HCT116 (cell line): ENCODE measurements around the gene EIF4E1B. TPM values are rescaled to one million over a fixed set of nuclear protein-coding genes. Genes with fewer than 3 reads are reported as not detected.
"Not testable (repeated sequence)": the region's sequence is repeated elsewhere in the genome, so short reads cannot be mapped to it uniquely, and the experiment has no call there.

ENCODE experiments used
- ATAC-seq: fragments of 200-7000 bp; cut with Tn5 transposase; 2 replicates; pipeline ENCODE4 v1.9.1; 2020; ENCODE audit warnings: mild to moderate bottlenecking, moderate library complexity
- BruUV-seq: library from RNA; stranded (reverse); fragments of 400-500 nt; replicated peaks from 2 replicates; lab custom pipeline; 2021; lab: Mats Ljungman, UMichigan
- CTCF ChIA-PET: fragments of 300-600 bp; sonication (Branson Sonifier 250); formaldehyde crosslinking; loops from one replicate; lab custom pipeline; 2021; ENCODE audit warnings: antibody characterized with exemption; lab: Charles Lee
- POLR2A ChIA-PET: fragments of 300-600, 350-600 bp; sonication (Branson Sonifier 250); formaldehyde crosslinking; loops from one replicate; lab custom pipeline; 2021; ENCODE audit warnings: antibody characterized with exemption; lab: Charles Lee
- RAD21 ChIA-PET, 2 experiments: fragments of 300-600 bp; sonication (Branson Sonifier 250); formaldehyde crosslinking; loops; one replicate each; lab custom pipeline; 2023; ENCODE audit warnings: low total read pairs in 2 of 2; ENCODE audit not compliant: uncharacterized antibody in 2 of 2, unreplicated experiment in 2 of 2, low non-redundant PET in 1 of 2; lab: Charles Lee
- DNase-seq: peaks from one replicate; pipeline ENCODE4 v3.0.0-alpha.2; 2010; ENCODE audit warnings: low read depth, low spot score
- H2AFZ ChIP-seq: fragments of 200-600 bp; shearing (Covaris generic), sonication (generic); 2 replicates; pipeline ENCODE4 v1.6.1; 2017; ENCODE audit warnings: low read depth, mixed run types, mixed read lengths, antibody characterized with exemption, low read length; ENCODE audit not compliant: poor library complexity, severe bottlenecking
- H3K27ac ChIP-seq: 2 replicates; pipeline ENCODE4 v1.5.1; 2012; ENCODE audit warnings: low read depth, low read length
- H3K27me3 ChIP-seq: fragments of 200-600 bp; sonication (generic); 2 replicates; pipeline ENCODE4 v1.6.1; 2016; ENCODE audit warnings: mixed run types, low read length, mixed read lengths; ENCODE audit not compliant: insufficient read depth
- H3K36me3 ChIP-seq, 2 experiments: fragments of 200-500 bp in 1 of 2; fragments of 200-600 bp in 1 of 2; sonication (Bioruptor generic) in 1 of 2; sonication (generic) in 1 of 2; 2 replicates each; pipeline versions ENCODE4 v1.5.1 to v1.6.1; 2014 to 2016; ENCODE audit warnings: low read length in 2 of 2, inconsistent platforms in 1 of 2, mixed read lengths in 1 of 2, mixed run types in 1 of 2; ENCODE audit not compliant: insufficient read depth in 2 of 2, control insufficient read depth in 1 of 2
- H3K4me1 ChIP-seq, 2 experiments: fragments of 200-600 bp in 1 of 2; sonication (generic) in 1 of 2; 2 replicates each; pipeline versions ENCODE4 v1.5.1 to v1.6.1; 2012 to 2017; ENCODE audit warnings: low read length in 2 of 2, inconsistent platforms in 1 of 2, mild to moderate bottlenecking in 1 of 2, mixed read lengths in 1 of 2, mixed run types in 1 of 2, moderate library complexity in 1 of 2; ENCODE audit not compliant: insufficient read depth in 2 of 2, control insufficient read depth in 1 of 2
- H3K4me2 ChIP-seq: fragments of 200-600 bp; sonication (generic); 2 replicates; pipeline ENCODE4 v1.6.1; 2017; ENCODE audit warnings: mixed run types, low read length, mixed read lengths
- H3K4me3 ChIP-seq, 2 experiments: fragments of 200-600 bp in 1 of 2; sonication (generic) in 1 of 2; replicated peaks in 1 of 2; 2 replicates each; pipeline ENCODE4 v1.5.1; 2011 to 2016; ENCODE audit warnings: low read length in 2 of 2, control low read depth in 1 of 2, low read depth in 1 of 2, mild to moderate bottlenecking in 1 of 2, mixed read lengths in 1 of 2, mixed run types in 1 of 2
- H3K79me2 ChIP-seq: fragments of 200-600 bp; sonication (generic); 2 replicates; pipeline ENCODE4 v1.6.1; 2017; ENCODE audit warnings: mild to moderate bottlenecking, mixed run types, low read length, moderate library complexity, mixed read lengths; ENCODE audit not compliant: insufficient read depth
- H3K9ac ChIP-seq: fragments of 200-600 bp; sonication (generic); 2 replicates; pipeline ENCODE4 v1.6.1; 2016; ENCODE audit warnings: low read length, mixed read lengths
- H3K9me2 ChIP-seq: fragments of 200-600 bp; sonication (generic), shearing (Covaris generic); 2 replicates; pipeline ENCODE4 v1.6.1; 2017; ENCODE audit warnings: mixed run types, mild to moderate bottlenecking, moderate library complexity; ENCODE audit not compliant: insufficient read depth
- H3K9me3 ChIP-seq, 2 experiments: fragments of 200-500 bp in 1 of 2; fragments of 200-600 bp in 1 of 2; sonication (Bioruptor generic) in 1 of 2; sonication (generic) in 1 of 2; 2 replicates each; pipeline ENCODE4 v1.6.1; 2014 to 2017; ENCODE audit warnings: low read length in 2 of 2, mixed read lengths in 2 of 2, inconsistent platforms in 1 of 2, low read depth in 1 of 2, mild to moderate bottlenecking in 1 of 2, mixed run types in 1 of 2, moderate library complexity in 1 of 2; ENCODE audit not compliant: control insufficient read depth in 1 of 2, insufficient read depth in 1 of 2
- H4K20me1 ChIP-seq: fragments of 200-600 bp; sonication (generic), shearing (Covaris generic); 2 replicates; pipeline ENCODE4 v1.6.1; 2017; ENCODE audit warnings: mixed run types, mild to moderate bottlenecking, moderate library complexity; ENCODE audit not compliant: insufficient read depth
- CEBPB ChIP-seq: IDR thresholded peaks from 2 replicates; pipeline ENCODE4 v1.6.1; 2012; ENCODE audit warnings: low read depth
- EGR1 ChIP-seq: IDR thresholded peaks from 2 replicates; pipeline ENCODE4 v1.6.1; 2012; ENCODE audit warnings: low read depth
- ELF1 ChIP-seq: IDR thresholded peaks from 2 replicates; pipeline ENCODE4 v1.6.1; 2012; ENCODE audit warnings: low read depth, borderline replicate concordance
- EZH2 ChIP-seq: fragments of 200-600 bp; sonication (generic); IDR thresholded peaks from 2 replicates; pipeline ENCODE4 v1.6.1; 2017; ENCODE audit warnings: antibody characterized with exemption, mixed run types
- POLR2A ChIP-seq: IDR thresholded peaks from 2 replicates; pipeline ENCODE4 v1.7.0; 2011; ENCODE audit warnings: borderline replicate concordance; ENCODE audit not compliant: insufficient read depth, insufficient read length; ENCODE audit errors: extremely low read depth
- POLR2AphosphoS5 ChIP-seq: IDR thresholded peaks from 2 replicates; pipeline ENCODE4 v1.6.1; 2011; ENCODE audit warnings: mild to moderate bottlenecking, low read depth, low read length, moderate library complexity
- RAD21 ChIP-seq: IDR thresholded peaks from 2 replicates; pipeline ENCODE4 v1.6.1; 2012; ENCODE audit warnings: low read depth, mild to moderate bottlenecking
- SIN3A ChIP-seq: IDR thresholded peaks from 2 replicates; pipeline ENCODE4 v1.6.1; 2012; ENCODE audit warnings: low read depth
- SRF ChIP-seq: IDR thresholded peaks from 2 replicates; pipeline ENCODE4 v1.6.1; 2012; ENCODE audit warnings: low read depth
- TCF7L2 ChIP-seq: IDR thresholded peaks from 2 replicates; pipeline ENCODE4 v1.7.0; 2011; ENCODE audit warnings: borderline replicate concordance, inconsistent platforms; ENCODE audit not compliant: insufficient read depth, insufficient read length; ENCODE audit errors: extremely low read depth
- YY1 ChIP-seq: IDR thresholded peaks from 2 replicates; pipeline ENCODE4 v1.6.1; 2011; ENCODE audit warnings: low read length, low read depth, moderate library complexity, mild to moderate bottlenecking; ENCODE audit not compliant: insufficient replicate concordance; ENCODE audit errors: extremely low read depth
- ZNF274 ChIP-seq: fragments of 200-500 bp; sonication (Bioruptor generic); IDR thresholded peaks from 2 replicates; pipeline ENCODE4 v1.6.1; 2014; ENCODE audit warnings: mild to moderate bottlenecking, low read depth, low read length, inconsistent platforms
- intact Hi-C: fragments of 100-400 bp; cut with micrococcal nuclease; formaldehyde crosslinking; loops from 2 replicates; pipeline ENCODE4 v1.10.0; 2022
- total RNA-seq: library from RNA; stranded (reverse); gene quantifications from one replicate; pipeline ENCODE4 v1.2.1, GENCODE V29; 2021; ENCODE audit not compliant: unreplicated experiment
- TF ChIP-seq, protein P1 (sequence below): IDR thresholded peaks from 2 replicates; pipeline ENCODE4 v1.6.1; 2012
- TF ChIP-seq, protein P2 (sequence below): IDR thresholded peaks from 2 replicates; pipeline ENCODE4 v1.6.1; 2011; ENCODE audit warnings: mild to moderate bottlenecking, low read length, moderate library complexity; ENCODE audit not compliant: insufficient replicate concordance; ENCODE audit errors: extremely low read depth
- TF ChIP-seq, protein P3 (sequence below), 3 experiments: fragments of 200-600 bp in 1 of 3; sonication (generic) in 1 of 3; IDR thresholded peaks in 2 of 3; conservative IDR thresholded peaks in 1 of 3; 2 replicates each; pipeline ENCODE4 v1.5.1; 2012 to 2017; ENCODE audit warnings: low read depth in 2 of 3, low read length in 2 of 3, antibody characterized with exemption in 1 of 3, borderline replicate concordance in 1 of 3, control low read depth in 1 of 3, mild to moderate bottlenecking in 1 of 3, mixed read lengths in 1 of 3, mixed run types in 1 of 3, moderate library complexity in 1 of 3; ENCODE audit not compliant: insufficient read depth in 1 of 3

The EIF4E1B gene
- total RNA-seq, 1 experiment from 2014 or later, result 0.07 TPM

- peaks cover 13% of the 10 kb centered on the region; the same call in 1 of the 2 replicates for H3K79me2 ChIP-seq
- intact Hi-C loops, result no loop called here
Observed at GRCh38 chr5:176597417-176598389, 32.8 kb upstream of the EIF4E1B start.

GRCh38 chr5:176599749-176600430 lies 30.6 kb upstream of the EIF4E1B start:
- H3K4me2 ChIP-seq, H3K36me3 ChIP-seq, DNase-seq, H3K9me2 ChIP-seq, H3K9me3 ChIP-seq, H3K4me3 ChIP-seq, H4K20me1 ChIP-seq, ATAC-seq, H3K4me1 ChIP-seq, H3K27me3 ChIP-seq, CTCF ChIA-PET, H3K9ac ChIP-seq, H3K27ac ChIP-seq, H2AFZ ChIP-seq, POLR2A ChIA-PET, BruUV-seq, intact Hi-C loops, RAD21 ChIA-PET: not testable (repeated sequence)
- H3K79me2 ChIP-seq, result peaks cover 25% of the 10 kb centered on the region; the same call in 1 of the 2 replicates

More at GRCh38 chr5:176597417-176598389, 32.8 kb upstream of the EIF4E1B start:
- no TSS peak for BruUV-seq
- no peak for TF ChIP-seq ELF1
- TF ChIP-seq YY1, result no peak
- TF ChIP-seq ZNF274, result no peak
- no peak for TF ChIP-seq EGR1
- TF ChIP-seq POLR2AphosphoS5, result no peak
- TF ChIP-seq EZH2, result no peak
- no peak for TF ChIP-seq SIN3A
- TF ChIP-seq TCF7L2, result no peak
- TF ChIP-seq POLR2A, result no peak
- TF ChIP-seq, protein P1, sequence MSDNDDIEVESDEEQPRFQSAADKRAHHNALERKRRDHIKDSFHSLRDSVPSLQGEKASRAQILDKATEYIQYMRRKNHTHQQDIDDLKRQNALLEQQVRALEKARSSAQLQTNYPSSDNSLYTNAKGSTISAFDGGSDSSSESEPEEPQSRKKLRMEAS, result no peak
- no peak for TF ChIP-seq RAD21
- TF ChIP-seq CEBPB, result no peak
- TF ChIP-seq, protein P2, sequence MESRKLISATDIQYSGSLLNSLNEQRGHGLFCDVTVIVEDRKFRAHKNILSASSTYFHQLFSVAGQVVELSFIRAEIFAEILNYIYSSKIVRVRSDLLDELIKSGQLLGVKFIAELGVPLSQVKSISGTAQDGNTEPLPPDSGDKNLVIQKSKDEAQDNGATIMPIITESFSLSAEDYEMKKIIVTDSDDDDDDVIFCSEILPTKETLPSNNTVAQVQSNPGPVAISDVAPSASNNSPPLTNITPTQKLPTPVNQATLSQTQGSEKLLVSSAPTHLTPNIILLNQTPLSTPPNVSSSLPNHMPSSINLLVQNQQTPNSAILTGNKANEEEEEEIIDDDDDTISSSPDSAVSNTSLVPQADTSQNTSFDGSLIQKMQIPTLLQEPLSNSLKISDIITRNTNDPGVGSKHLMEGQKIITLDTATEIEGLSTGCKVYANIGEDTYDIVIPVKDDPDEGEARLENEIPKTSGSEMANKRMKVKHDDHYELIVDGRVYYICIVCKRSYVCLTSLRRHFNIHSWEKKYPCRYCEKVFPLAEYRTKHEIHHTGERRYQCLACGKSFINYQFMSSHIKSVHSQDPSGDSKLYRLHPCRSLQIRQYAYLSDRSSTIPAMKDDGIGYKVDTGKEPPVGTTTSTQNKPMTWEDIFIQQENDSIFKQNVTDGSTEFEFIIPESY, result no peak
- TF ChIP-seq, protein P3, sequence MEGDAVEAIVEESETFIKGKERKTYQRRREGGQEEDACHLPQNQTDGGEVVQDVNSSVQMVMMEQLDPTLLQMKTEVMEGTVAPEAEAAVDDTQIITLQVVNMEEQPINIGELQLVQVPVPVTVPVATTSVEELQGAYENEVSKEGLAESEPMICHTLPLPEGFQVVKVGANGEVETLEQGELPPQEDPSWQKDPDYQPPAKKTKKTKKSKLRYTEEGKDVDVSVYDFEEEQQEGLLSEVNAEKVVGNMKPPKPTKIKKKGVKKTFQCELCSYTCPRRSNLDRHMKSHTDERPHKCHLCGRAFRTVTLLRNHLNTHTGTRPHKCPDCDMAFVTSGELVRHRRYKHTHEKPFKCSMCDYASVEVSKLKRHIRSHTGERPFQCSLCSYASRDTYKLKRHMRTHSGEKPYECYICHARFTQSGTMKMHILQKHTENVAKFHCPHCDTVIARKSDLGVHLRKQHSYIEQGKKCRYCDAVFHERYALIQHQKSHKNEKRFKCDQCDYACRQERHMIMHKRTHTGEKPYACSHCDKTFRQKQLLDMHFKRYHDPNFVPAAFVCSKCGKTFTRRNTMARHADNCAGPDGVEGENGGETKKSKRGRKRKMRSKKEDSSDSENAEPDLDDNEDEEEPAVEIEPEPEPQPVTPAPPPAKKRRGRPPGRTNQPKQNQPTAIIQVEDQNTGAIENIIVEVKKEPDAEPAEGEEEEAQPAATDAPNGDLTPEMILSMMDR (IDR thresholded peaks at IDR 0.05 in 2 of 3, conservative IDR thresholded peaks at IDR 0.05 in 1 of 3; ENCODE audit: borderline replicate concordance in 1 of 3, insufficient read depth in 1 of 3, low read depth in 2 of 3, low read length in 2 of 3), result no peak
- no peak for TF ChIP-seq SRF
- Histone ChIP-seq H3K4me2 (no peak overlapping the region), H3K9me2 (no peaks in the 10 kb centered on the region), H3K27ac (no peak overlapping the region), H3K27me3 (no peaks in the 10 kb centered on the region), H3K4me3 (no peak overlapping the region), H3K9ac (no peak overlapping the region), H3K9me3 (no peaks in the 10 kb centered on the region), H3K36me3 (peaks cover 5 to 7% of the 10 kb centered on the region in 2 experiments; a peak in 3 of 4 replicates), H4K20me1 (no peaks in the 10 kb centered on the region), H3K4me1 (peaks cover 0 to under 1% of the 10 kb centered on the region in 2 experiments; a peak in 1 of 4 replicates), H2AFZ (no peak overlapping the region)
- no peak for ATAC-seq
- RAD21 ChIA-PET, result no interaction called here
- CTCF ChIA-PET, result no interaction called here
- DNase-seq, result no peak
- POLR2A ChIA-PET, result no interaction called here
